Keratinocyte (primary cell): ENCODE data around the gene MELK.

Experiments used
- CTCF ChIP-seq, 3 experiments: IDR thresholded peaks in 1 of 3; conservative IDR thresholded peaks in 1 of 3; optimal IDR thresholded peaks in 1 of 3; 2 replicates in 2 of 3; 3 replicates in 1 of 3; pipeline versions ENCODE3 to v1.5.1; 2011; ENCODE audit warnings: low read length in 3 of 3, mild to moderate bottlenecking in 3 of 3, moderate library complexity in 2 of 3, control low read depth in 1 of 3, inconsistent platforms in 1 of 3; ENCODE audit not compliant: insufficient read depth in 2 of 3; ENCODE audit errors: extremely low read depth in 1 of 3
- EZH2 ChIP-seq: IDR thresholded peaks from one replicate; pipeline ENCODE4 v1.6.1; 2012; ENCODE audit warnings: inconsistent platforms, mild to moderate bottlenecking, low read length, moderate library complexity

GRCh38 chr9:36575411-36575882 is 2.8 kb downstream of the MELK start:
- TF ChIP-seq CTCF (optimal IDR thresholded peaks at IDR 0.05 in 1 of 3, IDR thresholded peaks at IDR 0.05 in 1 of 3, conservative IDR thresholded peaks at IDR 0.05 in 1 of 3; ENCODE audit: extremely low read depth in 1 of 3, insufficient read depth in 2 of 3, low read length in 3 of 3), result no peak
- TF ChIP-seq EZH2, result no peak
